GM19438 (cell line): ENCODE measurements around the gene MNT.

ENCODE experiments used
- ATAC-seq: cut with Tn5 transposase; IDR thresholded peaks from one replicate; pipeline ENCODE4 v1.9.1; 2021; ENCODE audit warnings: low read depth; ENCODE audit not compliant: unreplicated experiment

Gene MNT

GRCh38 chr17:2385240-2386210, 15.3 kb downstream of the MNT start:
- ATAC-seq = no peak

- no peak for ATAC-seq
These were observed 16.3 kb downstream of the MNT start for GRCh38 chr17:2384439-2385127.

DNA sequence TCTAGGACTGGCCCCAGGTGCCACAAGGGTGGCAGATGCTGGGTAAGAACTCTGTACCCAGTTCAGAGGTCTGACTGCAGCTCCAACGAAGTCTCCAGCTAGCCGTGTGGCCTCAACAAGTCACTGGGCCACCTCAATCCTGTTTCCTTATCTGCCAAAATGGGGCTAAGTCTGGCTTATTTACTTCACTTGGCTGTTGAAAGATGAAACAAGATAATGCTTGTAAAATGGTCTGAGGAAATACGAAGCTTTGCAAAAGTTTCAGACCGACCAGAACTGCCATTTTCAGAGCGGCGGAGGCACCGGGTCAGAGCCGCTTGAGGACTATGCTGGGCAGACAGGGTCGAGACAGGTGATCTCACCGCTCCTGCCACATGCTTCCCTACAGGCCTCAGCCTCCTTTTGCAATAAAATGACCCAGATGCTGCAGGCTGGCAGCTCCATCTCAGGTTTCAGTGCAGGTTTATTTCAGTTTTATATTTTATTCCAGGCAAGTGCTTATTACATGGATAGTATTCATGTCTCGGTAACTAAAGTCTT, 17.2 kb downstream of the MNT start:
- ATAC-seq = no peak

GRCh38 chr17:2380950-2381649, 19.8 kb downstream of the MNT start:
- no peak for ATAC-seq

- no peak for ATAC-seq
These were observed 20.5 kb downstream of the MNT start for GRCh38 chr17:2380226-2380922.

GRCh38 chr17:2379489-2380225, 21.2 kb downstream of the MNT start:
- ATAC-seq = no peak

- no peak for ATAC-seq
These were observed 22.0 kb downstream of the MNT start for GRCh38 chr17:2378905-2379304.

DNA sequence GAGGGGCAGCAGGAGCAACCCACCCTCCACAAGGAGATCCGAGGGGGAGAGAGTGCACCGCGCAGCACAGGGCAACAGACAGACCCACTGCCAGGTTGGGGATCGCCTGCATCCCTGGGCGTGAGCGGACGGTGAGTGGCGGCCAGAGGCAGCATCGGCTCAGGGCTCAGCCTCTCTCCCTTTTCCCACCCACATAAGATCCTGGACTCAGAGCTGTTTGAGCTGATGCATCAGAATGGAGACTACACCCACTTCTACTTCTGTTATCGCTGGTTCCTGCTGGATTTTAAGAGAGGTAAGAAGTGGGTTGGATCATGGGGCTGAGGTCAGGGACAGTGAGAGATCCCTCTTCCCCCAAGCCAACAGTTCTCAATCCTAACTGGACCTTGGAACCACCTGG, 23.2 kb downstream of the MNT start:
- ATAC-seq = no peak

GRCh38 chr17:2376107-2376506, 24.8 kb downstream of the MNT start:
- ATAC-seq = no peak

GRCh38 chr17:2375406-2375805, 25.5 kb downstream of the MNT start:
- no peak for ATAC-seq

DNA sequence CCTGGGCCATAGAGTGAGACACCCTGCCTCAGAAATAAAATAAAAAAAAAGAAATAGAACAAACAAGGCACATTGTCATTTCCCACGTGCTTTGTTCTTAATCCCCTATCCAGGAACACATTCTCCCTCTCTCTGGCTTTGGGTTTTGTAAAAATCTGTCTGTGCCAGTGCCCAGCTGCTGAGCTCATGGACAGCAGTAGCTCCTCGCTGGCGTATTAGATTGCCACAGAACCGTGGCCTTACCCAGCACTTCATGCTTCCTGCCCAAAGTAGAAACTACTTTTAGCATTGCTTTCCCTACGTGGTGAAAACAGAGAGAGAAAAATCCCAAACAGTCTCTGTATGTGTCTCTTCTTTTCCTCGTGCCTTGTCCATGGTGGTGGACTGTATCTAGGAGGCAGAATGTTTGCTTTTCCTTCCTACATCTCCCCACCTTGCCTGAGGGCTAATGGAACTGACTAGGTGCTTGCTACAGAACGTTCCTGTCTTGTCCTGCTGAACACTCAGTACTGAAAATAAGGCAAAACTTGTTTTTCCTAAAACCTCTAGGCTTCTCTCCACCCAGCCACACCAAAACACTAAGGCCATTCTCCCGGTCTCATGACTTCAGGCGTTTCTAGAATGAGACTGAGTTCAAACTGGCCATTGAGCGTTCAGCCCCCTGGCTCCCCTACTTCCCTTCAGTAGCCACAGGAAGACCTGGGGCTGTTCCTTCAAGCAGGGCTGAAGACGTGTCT, 26.1 kb downstream of the MNT start:
- no peak for ATAC-seq

GRCh38 chr17:2373179-2373578, 27.7 kb downstream of the MNT start:
- ATAC-seq = no peak

- no peak for ATAC-seq
These were observed 28.2 kb downstream of the MNT start for GRCh38 chr17:2372681-2373080.

GRCh38 chr17:2372180-2372579, 28.7 kb downstream of the MNT start:
- ATAC-seq = no peak

DNA sequence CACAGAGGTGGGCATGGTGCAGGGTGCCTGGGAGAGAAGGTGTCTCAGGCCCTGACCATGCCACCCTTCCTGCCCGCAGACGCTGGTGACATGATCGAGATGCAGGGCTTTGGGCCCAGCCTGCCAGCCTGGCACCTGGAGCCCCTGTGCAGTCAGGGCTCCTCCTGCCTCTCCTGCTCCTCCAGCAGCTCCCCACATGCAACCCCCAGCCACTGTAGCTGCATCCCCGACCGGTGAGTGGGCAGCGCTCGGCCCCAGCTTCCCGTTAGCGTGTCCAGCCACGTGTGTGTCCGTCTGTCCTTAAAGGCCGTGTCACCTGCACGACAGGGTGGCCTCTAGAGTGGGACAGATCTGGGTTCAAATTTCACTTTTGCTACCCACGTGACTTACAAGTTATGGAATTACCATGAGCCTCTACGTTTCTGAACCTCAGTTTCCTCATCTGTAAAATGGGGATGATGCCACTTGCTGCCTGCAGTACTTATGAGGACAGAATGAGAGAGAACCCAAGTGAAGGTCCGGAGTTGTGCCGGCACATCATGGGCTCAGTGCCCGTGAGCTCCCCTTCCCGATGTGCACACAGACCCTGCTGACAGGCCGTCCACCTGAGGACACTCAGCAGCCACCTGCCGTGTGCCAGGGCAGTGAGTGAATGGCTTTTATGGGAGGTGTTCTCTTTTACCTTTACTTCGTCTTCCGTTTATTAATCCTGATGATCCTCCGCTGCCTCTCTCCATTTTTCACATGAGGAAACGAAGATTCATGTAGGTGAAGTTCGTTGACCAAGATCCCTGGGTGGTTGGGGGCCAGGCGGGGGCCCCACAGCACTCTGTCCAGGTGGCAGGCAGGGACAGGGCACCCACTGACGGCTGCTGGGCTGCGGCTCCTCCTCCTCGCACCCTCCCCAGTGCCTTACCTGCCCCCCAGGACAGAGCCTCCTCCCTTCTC, 29.4 kb downstream of the MNT start:
- ATAC-seq = no peak

DNA sequence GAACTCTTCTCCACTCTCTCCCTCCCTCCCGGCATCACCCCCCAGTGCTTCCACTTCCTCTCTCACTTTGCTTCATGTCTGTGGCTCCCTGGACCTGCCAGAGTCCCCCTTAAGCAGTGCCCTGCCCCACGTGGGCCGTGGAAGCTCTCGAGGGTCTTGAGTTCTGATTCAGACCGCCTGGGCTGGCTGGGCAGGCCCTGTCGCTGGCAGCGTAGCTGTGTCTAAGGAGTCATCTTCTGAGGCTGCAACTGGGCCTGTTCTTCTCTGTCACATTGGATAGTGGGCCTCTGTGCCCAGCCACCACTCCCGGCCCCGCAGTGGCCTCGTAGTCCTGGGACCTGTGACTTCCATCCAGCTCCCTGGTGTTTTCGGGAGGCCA, 30.7 kb downstream of the MNT start:
- ATAC-seq = no peak

DNA sequence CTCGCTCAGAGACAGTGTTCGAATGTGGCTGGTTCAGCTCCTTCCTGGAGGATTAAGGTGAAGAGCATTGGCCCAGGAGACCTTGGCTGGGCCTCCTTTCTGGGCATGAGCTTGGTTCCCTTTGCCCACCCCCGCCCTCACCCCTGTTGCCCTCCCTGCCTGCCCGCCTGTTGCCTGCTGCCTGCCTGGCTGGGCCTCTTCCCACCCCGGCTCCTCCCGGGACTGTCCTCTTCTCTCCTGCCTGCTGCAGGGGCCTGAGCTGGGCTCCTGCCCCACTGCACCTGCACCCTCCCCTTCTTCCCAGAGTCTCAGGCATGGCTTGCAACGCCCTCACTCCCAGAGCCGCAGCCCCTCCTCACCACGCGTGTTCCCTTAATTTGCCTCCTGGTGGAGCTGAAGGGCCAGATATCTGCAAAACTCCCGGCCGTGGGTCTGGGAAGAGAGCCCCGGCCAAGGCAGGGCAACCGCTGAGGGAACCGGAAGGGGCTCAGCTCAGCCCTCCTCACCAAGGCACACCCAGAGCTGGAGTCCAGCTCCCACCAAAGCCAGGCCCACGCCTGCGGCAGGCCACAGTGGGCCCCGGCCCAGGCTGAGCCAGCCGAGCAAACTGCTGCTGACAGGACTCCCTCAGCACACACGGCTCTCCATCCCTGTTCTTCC, 31.2 kb downstream of the MNT start:
- ATAC-seq = no peak
